Stimulated activated CD8-positive, alpha-beta memory T cell treated with anti-CD3 and anti-CD28 coated beads, Interleukin-4, amount 100 ng/mL, for 4 hours (primary cell): ENCODE measurements around the gene ASGR2.
"Not testable (repeated sequence)": the region's sequence is repeated elsewhere in the genome, so short reads cannot be mapped to it uniquely, and the experiment has no call there.

Experiments used
- DNase-seq, 2 donors: peaks; one replicate each; pipeline ENCODE4 v3.0.0-alpha.2; 2020; ENCODE audit warnings: low read depth in 2 of 2, low spot score in 1 of 2

Gene ASGR2

DNA sequence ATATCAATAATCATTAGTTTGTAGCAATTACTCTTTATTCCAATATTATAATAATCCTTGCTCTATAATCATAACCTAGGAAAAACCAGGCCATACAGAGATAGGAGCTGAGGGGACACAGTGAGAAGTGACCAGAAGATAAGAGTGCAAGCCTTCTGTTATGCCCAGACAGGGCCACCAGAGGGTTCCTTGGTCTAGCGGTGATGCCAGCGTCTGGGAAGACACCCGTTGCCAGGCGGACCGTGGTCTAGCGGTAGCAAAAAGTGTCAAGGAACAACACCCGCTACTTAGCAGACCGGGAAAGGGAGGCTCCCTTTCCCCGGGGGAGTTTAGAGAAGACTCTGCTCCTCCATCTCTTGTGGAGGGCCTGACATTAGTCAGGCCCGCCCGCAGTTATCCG, 11.8 kb upstream of the ASGR2 start:
- not testable (repeated sequence) for DNase-seq

DNA sequence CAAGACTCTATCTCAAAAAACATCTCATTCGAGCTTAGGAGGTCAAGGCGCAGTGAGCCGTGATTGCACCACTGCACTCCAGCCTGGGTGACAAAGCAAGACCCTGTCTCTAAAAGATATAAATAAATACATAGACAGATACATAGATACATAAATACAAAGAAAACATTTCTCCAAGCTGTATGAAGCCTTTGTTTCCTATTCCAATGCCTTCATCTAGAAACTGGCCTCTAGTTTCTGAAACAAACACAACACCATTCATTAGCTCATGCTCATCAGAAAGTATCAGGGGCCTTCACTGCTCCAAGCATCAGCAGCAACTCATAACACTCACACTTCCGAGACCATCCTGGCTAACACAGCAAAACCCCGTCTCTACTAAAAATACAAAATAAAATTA, 10.3 kb upstream of the ASGR2 start:
- no peak for DNase-seq

DNA sequence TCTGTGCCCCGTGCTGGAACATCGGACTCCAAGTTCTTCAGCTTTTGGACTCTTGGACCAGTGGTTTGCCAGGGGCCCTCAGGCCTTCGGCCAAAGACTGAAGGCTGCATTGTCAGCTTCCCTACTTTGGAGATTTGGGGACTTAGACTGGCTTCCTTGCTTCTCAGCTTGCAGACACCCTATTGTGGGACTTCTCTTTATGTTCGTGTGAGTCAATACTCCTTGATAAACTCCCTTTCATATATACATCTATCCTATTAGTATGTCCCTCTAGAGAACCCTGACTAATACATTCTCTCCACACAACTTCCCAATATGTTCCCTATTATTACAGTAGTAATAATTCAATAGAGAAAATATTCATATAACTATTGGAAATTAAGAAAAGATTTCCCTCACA, 9.2 kb upstream of the ASGR2 start:
- no peak for DNase-seq

DNA sequence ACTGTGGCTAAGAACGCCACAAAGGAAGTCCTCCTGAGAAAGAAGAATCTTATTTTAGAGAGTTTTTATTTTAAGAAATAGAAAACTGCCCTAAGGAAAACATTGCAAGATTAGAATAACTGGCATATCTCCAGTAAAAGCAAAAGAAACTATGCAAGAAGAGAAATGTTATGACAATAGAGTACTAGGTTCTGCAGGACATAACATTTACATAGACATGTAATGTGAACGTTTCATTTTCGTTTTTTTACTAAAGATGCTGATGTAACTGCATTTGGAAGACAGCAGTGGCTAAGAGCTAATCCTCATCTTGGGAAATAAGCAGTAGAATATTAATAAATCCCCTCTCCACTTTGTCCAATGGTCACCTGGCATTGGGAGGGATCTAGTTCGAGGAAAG, 7.8 kb upstream of the ASGR2 start:
- DNase-seq: no peak

GRCh38 chr17:7120635-7121034, 6.0 kb upstream of the ASGR2 start:
- DNase-seq: not testable (repeated sequence)

GRCh38 chr17:7120123-7120522, 5.5 kb upstream of the ASGR2 start:
- DNase-seq: no peak

DNA sequence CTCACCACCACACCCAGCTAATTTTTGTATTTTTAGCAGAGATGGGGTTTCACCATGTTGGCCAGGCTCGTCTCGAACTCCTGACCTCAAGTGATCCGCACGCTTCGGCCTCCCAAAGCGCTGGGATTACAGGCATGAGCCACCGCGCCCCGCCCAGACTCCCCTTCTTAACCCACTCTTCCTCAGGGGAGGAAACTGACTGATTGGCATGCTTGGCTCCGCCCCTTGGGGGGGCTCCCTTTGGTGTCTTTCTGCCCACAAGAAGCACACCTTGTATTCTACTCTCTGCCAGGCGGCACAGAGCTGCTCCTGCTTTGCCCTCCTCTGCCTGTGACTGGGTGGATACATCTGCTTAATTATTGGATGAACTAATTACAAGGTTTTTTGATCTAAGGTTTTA, 4.7 kb upstream of the ASGR2 start:
- no peak for DNase-seq

DNA sequence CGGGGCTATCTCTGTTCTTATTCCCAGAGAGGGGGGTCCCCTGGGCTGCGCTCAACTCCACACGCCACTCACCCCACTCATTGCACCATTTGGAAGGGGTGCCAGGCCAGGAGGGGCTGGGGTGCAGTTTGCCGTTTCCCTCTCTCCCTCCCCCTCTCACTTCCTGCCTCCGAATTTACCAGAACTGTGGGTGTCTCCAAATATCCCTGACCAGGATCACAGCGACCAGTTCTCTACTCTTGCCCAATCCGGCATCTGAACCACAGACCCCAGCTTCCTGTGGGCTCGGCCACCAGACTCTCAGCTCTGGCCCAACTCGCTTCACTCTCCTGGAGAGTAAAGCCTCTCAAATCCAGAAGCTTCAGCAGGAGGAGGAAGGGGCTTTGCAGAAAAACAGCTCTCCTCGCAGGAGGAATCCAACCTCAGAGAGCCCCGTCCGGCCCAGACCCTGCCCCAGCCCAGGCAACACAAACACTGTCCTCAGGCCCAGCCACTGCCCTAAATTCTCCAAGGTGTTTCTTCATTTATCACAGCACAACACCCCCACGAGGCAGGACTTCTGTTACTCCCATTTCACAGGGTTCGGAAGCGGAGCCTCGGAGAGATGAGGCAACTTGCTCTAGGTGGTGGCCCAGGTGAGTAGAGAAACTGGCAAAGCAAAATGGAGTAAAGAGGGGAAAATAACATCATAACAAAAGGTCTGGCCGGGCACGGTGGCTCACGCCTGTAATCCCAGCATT, 423 bp upstream of the ASGR2 start:
- no peak for DNase-seq

DNA sequence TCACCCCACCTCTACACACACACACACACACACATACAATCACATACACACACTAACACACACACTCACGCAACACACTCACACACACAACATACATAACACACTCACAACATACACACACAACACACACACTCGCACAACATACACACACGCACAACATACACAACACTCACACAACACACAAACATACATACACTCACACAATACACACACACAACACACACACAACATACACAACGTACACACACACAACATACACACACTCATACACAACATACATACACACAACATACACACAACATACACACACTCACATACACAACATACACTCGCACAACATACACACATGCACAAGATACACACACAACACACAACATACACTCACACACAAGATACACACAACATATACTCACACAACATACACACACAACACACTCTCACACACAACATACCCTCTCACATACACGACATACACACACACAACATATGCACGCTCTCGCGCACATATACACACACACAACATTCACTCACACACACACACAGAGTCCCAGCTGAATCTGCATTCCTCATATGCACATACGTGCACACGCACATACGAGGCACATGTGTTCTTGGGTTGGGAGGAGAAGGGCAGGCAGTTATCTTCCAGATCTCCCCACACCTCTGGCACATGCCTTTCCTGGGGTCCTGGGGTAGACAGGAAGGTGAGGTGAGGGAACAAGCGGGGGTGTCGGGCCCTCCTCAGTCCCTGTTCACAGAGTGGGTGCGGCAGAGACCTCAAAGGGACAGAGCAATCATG, 1.1 kb downstream of the ASGR2 start:
- no peak for DNase-seq

DNA sequence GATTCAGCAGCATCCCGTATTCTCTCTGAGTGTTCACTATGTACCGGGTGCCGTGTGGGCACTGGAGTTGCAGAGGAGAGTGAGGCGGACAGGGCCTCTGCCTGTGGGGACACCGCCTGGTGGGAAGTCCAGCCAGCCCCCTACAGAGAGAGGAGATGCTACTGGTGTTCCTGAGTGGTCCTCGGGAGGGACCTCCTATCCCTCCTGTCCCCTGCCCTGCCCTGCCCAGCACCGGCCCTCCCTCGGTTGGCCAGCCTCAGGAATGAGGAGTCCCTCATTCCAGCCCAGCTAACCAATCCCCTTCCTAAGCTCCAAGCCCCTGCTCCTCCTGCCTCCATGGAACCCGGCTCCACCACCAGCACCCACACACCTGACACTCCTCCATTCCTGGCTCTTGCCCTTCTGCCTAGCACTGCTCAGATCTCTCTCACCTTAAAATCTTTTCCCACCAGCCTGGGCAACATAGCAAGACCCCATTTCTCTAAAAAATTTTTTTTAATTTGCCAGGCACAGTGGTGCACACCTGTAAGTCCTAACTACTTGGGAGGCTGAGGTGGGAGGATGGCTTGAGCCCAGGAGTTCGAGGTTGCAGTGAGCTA, 2.0 kb downstream of the ASGR2 start:
- DNase-seq: no peak

GRCh38 chr17:7111784-7112509, 2.7 kb downstream of the ASGR2 start:
- no peak for DNase-seq

GRCh38 chr17:7110617-7111306, 3.9 kb downstream of the ASGR2 start:
- no peak for DNase-seq

DNA sequence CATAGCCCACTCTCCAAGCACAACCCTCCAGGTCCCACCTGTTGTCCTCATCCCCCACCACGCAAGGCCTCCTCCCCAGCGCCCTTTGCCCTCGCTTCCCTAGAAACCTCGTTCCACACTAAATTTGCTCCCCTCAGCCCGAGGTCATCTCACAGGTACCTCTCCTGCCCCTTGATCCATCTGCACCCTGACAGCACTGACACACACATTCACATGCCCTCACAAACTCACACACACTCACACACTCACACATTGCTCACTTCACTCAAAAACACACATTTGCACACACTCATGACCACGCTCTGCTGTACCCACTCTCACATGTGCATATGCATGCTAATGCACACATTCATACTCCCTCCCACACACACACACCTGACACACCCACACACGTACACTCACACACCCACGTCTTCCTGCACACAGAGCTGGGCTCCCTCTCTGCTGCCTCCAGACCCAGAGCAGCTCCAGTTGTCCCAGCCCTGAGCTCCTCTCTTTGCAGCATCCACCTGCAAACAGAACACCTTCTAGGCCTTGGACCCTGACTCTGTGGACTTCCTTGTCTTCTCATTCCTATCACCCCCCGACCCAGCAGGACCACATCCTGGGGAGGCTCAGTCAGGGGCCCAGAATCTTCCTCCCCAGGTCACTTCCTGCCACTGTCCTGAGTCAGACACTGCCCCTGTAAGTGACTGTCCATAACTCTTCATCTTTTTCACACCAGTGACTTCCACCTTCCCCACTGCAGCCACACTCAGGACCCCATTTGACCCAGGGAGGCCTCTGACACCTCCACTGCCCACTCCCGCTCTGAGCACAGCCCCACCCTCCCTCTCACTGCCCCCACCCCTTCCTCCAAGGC, 4.9 kb downstream of the ASGR2 start:
- no peak for DNase-seq

DNA sequence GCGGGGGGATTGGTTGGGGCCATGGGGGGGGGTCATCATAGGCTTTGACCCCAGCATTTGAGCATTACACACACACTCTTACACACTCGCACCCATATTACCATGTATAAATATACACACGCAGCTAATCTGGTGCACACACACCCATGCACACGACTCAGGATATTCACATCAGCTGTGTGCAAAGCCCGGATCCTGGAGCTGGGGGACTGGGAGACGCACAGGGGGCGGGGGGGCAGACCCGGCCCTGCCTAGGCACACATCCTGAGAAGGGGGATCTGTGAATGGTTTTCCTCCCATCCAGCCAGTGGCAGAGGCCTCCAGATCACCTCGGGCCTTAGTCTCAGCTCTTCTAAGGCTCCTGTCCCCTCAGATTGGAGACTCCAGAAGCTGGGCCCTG, 5.6 kb downstream of the ASGR2 start:
- DNase-seq: no peak

- no peak for DNase-seq
These were observed 6.1 kb downstream of the ASGR2 start for GRCh38 chr17:7108560-7108925.

DNA sequence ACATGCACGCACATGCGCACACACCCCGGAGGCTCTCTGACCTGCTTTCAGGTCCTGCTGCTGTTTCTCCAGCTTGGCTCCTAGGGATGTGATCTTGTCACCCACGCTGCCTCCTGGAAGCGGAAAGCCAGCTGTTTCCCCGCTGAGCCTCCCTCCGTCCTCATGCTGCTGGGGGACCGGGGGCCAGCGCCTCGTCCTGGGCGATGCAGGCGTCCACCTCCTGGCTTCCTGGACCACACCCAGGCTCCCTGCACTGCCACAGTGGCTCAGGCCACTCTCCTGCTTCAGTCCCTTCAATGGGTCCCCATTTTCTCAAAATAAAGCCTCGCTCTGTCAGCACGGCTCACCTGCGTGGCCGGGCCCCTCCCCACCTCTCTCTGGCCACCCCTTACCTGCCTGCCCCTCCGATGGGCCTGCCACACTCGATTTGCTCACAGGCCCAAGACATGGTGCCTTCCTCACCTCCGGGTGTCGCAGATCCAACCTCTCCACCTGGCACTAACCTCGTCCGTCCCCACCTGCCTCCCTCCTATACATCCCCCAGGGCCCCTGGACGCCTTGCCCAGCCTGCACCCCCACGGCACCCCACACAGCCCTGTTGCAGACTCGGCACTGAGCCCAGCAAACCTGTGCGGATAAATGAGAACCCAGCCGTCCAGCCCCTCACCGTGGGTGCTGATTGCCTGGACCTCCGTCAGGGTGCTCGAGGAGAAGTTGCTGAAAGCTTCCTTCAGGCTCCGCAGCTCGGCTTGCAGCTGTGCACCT, 6.6 kb downstream of the ASGR2 start:
- DNase-seq: no peak

GRCh38 chr17:7107012-7107754, 7.4 kb downstream of the ASGR2 start:
- no peak for DNase-seq

DNA sequence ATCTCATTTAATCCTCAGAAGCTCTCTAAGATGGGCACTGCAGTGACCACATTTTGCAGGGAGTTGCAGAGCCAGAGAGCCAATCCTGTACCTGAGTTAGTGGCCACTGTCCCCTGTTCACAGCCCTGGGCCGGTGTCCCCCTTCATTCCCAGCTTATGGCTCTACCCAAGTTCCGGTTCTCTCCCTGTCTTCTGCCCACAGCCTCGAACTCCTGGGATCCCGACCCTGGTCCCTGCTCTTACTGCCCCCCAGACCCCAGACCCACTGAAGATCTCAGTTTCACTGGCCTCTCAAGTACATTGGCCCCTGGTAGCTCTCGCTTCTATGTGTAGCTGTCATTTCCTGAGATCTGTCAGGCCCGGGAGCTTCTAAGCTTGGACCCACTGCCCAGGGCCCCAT, 12.2 kb downstream of the ASGR2 start:
- DNase-seq: no peak

DNA sequence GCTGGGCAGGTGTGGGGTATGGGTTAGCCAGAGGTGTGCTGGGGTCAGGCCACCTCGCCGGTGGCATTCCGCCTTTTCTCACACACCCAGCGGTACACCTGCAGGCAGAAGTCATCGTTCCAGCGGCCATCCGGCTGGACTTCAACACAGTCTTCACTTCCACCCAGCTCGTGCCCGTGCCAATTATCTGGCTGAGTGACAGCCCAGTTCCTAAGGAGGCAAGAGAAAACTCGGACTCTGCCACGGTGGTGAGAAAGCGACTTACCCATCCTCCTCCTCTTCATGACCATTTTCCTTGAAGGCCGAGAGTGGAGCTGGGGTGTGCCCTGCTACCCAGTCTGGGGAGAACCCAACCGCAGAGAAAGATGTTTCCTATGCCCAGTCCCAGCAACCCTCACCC, 13.1 kb downstream of the ASGR2 start:
- no peak for DNase-seq
